Stimulated activated CD4-positive, alpha-beta T cell treated with anti-CD3 and anti-CD28 coated beads, Interleukin-1b, Interleukin-23, amount 100 ng/mL, for 48 hours (primary cell): ENCODE data around the gene MAN1B1.

Source experiments
- DNase-seq: peaks from one replicate; pipeline ENCODE4 v3.0.0-alpha.2; 2020

MAN1B1 gene

DNA sequence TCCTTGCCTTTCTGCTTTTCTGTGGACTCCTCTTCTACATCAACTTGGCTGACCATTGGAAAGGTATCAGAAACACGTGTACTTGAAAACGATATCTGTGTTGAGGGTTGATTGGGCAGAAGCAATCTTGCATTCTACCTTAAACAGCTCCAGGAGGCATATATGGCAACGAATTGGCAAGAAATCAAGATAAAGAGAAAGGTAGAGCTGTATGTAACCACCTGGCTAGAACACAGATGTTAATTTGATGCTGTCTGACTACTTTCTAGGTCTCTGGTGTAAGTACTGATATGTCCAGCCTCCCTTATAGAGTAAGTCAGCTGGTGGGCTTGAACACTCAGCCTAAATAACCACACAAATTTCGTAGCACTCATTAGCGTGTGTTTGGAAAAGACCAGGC is 1.3 kb downstream of the MAN1B1 start:
- no peak for DNase-seq

GRCh38 chr9:137089232-137089947 is 2.6 kb downstream of the MAN1B1 start:
- no peak for DNase-seq

DNA sequence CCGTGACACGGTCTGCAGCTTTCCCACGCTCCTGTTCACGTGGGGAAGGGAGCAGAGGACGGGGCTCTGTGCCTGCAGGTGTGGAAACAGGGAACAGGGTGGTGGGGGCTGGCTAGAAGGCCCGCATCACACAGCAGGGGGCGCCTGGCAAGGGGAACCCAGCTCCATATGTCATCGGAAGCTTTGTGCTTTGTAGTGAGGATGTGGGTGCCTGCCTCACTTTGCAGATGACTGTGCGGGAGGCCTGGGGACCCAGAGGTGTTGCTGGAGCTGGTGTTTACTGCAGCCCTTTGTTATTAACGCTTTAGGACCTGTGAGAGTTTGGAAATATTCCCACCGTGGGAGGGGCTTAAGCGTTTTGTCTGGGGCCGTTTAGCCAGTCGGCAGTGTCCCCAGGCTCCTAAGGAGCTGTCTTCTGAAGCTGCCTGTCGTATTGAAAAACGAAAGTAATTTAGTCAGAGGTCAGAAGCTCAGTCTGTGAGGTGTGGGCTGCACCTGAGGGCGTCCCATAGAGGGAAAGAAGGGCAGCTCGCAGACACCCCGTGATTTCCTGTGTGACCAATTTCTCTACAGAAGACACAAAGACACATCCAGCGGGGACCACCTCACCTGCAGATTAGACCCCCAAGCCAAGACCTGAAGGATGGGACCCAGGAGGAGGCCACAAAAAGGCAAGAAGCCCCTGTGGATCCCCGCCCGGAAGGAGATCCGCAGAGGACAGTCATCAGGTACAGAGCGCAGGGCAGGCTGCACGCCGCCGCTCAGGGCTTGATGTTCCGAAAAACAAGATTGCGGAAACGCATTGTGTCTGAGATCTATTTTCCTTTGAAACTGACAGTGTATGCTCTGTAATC is 9.1 kb downstream of the MAN1B1 start:
- DNase-seq, result peak; percentile 86

- DNase-seq, result no peak
Observed at GRCh38 chr9:137096785-137097546, 10.2 kb downstream of the MAN1B1 start.

- DNase-seq, result no peak
Observed at GRCh38 chr9:137097761-137098462, 11.1 kb downstream of the MAN1B1 start.

DNA sequence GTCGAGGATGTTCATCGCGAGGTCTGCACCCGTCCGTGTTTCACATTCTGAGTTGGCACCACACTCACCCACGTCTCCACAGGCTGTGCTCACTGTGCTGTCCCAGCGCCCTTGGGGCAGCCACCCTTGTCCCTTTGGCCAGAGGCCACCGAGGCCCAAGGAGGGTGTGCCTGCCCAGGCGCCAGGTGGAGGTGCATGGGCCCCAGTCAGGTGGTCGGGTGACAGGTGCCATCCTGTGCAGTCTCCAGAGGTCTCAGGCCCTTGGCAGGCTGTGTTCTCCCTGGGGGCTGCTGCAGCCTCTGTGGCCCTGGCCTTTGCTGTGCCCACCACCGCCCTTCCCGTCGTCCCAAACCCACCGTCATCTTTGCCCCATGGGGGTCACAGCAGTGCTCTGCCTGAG is 12.4 kb downstream of the MAN1B1 start:
- DNase-seq, result no peak

GRCh38 chr9:137103206-137103999 is 16.6 kb downstream of the MAN1B1 start:
- no peak for DNase-seq

- no peak for DNase-seq
Observed at GRCh38 chr9:137105814-137106661, 19.3 kb downstream of the MAN1B1 start.

DNA sequence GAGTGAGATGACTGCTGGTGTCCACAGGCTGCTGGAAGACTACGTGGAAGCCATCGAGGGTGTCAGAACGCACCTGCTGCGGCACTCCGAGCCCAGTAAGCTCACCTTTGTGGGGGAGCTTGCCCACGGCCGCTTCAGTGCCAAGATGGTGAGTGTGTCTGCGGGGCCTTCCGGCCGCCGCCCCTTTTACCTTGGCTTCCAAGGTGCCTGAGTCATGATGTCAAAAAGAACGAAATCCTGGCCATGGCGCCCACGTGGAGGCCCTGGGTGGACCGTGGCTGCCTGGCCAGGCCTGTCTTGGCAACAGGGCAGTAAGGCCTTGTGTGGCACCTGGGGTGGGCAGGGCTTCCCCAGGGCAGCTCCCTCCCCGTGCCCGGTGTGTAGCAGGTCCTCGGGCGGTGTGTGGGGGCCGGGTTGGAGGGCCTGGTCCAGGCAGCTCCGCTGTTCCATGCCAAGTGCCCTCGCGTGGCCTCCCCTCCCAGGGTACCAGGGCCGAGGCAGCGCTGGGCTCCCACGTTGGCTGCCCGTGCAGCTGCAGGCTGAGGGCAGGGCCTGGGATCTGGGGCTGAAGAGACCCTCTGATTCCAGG is 20.0 kb downstream of the MAN1B1 start:
- no peak for DNase-seq

- DNase-seq, result no peak
Observed at GRCh38 chr9:137107312-137107921, 20.6 kb downstream of the MAN1B1 start.

DNA sequence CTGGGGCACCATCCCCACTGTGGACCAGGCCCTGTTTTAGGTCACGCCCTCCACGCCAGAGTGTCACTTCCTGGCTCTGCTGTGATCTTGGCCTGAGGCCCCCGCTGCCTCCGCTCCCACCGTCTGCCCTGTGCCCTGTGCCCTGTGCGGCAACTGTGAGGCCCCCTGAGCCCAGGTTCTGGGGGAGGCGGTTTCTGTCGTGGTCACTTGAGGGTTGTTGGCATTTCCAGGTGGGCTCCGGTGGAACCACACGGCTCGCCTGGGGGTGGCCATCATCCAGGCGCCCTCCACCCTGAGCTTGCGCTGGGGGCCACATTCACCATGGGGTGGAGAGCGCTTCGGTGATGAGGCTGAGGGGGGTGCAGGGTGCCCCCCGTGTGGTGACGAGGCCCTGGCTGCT is 21.2 kb downstream of the MAN1B1 start:
- DNase-seq, result no peak

DNA sequence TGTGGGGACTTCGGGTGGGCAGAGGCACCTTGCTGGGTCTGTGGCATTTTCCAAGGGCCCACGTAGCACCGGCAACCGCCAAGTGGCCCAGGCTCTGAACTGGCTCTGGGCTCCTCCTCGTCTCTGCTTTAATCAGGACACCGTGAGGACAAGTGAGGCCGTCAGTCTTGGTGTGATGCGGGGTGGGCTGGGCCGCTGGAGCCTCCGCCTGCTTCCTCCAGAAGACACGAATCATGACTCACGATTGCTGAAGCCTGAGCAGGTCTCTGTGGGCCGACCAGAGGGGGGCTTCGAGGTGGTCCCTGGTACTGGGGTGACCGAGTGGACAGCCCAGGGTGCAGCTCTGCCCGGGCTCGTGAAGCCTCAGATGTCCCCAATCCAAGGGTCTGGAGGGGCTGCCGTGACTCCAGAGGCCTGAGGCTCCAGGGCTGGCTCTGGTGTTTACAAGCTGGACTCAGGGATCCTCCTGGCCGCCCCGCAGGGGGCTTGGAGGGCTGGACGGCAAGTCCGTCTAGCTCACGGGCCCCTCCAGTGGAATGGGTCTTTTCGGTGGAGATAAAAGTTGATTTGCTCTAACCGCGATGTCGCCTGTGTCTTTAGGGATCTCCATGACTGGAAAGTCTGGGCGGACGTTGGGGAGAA is 21.9 kb downstream of the MAN1B1 start:
- no peak for DNase-seq

DNA sequence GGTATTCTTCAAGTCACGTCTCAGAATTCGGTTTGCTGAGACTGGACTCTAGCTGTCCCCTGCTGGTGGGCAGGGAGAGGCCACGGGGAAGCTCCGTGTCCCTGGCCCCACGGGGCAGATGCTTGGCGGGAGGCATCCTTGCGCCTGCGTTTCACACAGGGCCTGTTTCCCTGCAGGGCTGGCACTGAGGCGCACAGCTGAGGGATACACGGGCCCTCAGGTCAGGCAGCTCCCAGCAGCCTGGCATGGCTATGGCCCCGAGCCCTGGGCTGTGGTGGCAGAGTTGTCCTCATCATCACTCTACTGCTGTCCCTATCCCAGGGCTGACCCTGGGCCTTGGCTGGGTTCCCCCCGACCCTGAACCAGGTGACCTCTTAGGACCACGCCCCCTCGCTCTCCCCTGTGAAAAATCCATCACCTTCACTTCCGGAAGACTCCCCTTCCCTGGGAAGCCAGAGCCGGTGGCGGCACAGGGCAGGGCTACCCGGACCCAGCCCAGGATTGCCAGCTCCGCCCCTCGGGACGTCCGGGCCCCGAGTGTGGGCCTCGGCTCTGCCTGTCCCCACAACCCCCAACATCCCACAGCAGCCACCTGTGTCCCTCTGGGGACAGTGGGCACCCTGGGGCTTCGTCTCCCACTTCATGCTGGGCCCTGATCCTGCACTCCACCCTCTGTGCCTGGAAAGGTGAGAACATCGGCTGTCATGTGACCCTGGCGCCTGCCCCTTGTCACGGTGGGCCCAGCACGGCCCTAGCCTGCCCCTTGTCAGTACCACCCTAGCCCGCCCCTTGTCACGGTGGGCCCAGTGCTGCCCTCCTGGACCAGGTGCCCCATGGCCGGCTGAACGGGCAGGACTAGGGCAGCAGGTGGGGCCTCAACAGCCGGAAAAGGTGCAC is 22.7 kb downstream of the MAN1B1 start:
- no peak for DNase-seq

DNA sequence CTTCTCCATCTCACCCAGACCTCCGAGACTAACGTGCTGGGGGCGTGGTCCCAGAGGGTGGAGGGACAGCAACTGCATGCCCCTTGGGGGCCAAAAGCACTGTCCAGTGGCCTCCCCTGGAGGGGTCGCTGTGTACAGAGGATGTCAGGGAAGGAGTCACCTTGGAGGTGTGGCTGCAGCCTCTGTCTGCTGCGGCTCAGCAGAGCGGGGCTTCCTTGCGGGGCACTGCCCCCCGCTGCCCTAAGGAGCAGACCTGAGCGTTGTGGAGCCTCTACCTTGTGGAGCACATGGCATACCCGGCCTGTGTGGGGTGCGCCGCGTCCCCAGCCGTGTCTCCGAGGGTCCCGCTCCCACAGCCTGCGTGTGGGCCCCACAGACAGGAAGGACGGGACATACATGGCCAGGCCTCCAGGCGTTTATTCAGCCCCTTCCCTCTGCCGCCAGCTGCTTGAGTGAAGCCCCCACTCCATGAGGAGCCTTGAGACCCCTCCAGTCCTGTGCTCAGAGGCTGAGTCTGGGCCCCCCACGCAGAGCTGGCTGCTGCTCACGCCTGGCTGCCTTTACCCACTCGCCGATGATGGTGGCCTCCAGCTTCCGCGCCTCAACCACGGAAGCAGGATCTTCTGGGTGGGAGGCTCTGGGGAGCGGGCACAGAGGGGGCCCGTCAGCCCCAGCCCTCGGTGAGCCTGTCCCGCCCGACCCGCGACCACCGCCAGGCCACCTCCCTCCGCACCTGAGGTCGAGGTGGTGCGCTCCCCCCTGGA is 23.5 kb downstream of the MAN1B1 start:
- no peak for DNase-seq

GRCh38 chr9:137110911-137111787 is 24.4 kb downstream of the MAN1B1 start:
- no peak for DNase-seq

DNA sequence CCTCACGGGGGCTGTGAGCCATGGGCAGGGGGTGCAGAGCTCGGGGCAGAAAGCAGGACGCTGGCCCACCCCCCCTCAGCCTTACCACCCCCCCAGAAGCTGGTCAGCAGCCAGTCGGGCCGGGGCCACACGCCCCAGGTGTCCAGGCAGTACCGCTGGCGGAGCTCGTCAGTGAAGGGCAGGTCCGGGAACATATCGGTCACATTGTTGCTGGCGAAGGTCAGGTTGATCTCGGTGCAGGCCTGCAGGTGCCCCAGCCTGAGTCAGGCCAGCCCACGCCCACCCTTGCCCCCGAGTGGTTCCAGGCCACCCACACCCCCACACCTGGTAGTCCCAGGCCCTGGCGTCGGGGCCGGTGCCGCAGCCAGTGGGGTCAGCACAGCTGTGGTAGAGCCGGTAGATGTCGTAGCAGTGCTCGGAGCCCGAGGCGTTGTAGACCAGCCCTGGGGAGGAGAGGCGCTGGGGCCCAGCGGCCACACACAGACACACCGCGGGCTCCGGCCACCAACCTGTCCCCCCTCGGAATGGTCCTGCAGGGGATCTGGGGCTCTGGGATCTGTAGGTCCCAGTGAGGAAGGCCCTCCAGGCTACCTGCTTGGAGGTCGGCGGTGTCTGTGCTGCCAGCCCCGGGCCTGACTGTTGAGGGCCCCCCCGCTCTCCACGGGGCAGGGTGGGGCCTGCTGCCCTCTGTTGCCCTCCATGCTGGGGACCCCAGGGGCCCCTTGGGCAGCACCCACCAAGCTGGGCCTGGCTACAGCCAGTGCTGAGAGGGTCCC is 25.2 kb downstream of the MAN1B1 start:
- no peak for DNase-seq
